ENCODE data around the gene IGFLR1. TPM values are rescaled to one million over a fixed set of nuclear protein-coding genes. Genes with fewer than 3 reads are reported as not detected.

Gene IGFLR1
- total and polyA plus RNA-seq, 11 donors: 0.74 to 25.2 (median 3.6) TPM

- ATAC-seq: peak; percentile 81 to 88 (median 84)
These were observed 3.3 kb upstream of the IGFLR1 start, which contains the start of the genes PSENEN and U2AF1L4 for GRCh38 chr19:35745328-35746086. PSENEN (plus strand) TSS chr19:35745651; CDS start chr19:35745931, 280 bp downstream. U2AF1L4 (minus strand) TSS chr19:35745418; CDS start chr19:35745391, 27 bp downstream.

GRCh38 chr19:35744430-35745327 is 2.4 kb upstream of the IGFLR1 start:
- WGBS, 4 donors: 6 to 11% (median 9%) methylated on average over 35 to 41 of the region's 41 CpGs
- Histone ChIP-seq H3K27ac (peak overlapping the region; percentile 99 to 100 (median 100)), H3K27me3 (no peaks in the 10 kb centered on the region), H3K9me3 (no peaks in the 10 kb centered on the region), H3K4me3 (peak overlapping the region; percentile 72 to 100 (median 90)), H3K36me3 (peaks cover 0 to 16% (median 5%) of the 10 kb centered on the region in 9 donors), H3K4me1 (peaks cover 12 to 74% (median 45%) of the 10 kb centered on the region in 12 donors)
- intact Hi-C loops (cut with DNase I): loop anchor here in 6 of 10 donors (1.0 to 10.0 kb wide), 6 partner anchors 28 to 310 kb away; partner anchors contain the start of genes LRFN3 (in 2 of the 6), COX6B1 (in 1 of the 6), THAP8 (in 1 of the 6) and WDR62 (in 1 of the 6)
- peak; percentile 69 to 82 (median 74) for ATAC-seq
- DNase-seq: peak; percentile 96 to 98 (median 97)
- no peak for TF ChIP-seq POLR2A (IDR thresholded peaks at IDR 0.05)
- TF ChIP-seq CTCF (IDR thresholded peaks at IDR 0.05): peak in 10 of 12 donors; percentile 20 to 69 (median 45)

More at GRCh38 chr19:35745328-35746086, 3.3 kb upstream of the IGFLR1 start, which contains the start of the genes PSENEN and U2AF1L4:
- Histone ChIP-seq H3K36me3 (peaks cover 0 to 16% (median 5%) of the 10 kb centered on the region in 9 donors), H3K4me3 (peak within 1 kb of the TSS; percentile 72 to 100 (median 90)), H3K27ac (peak within 1 kb of the TSS; percentile 99 to 100 (median 100)), H3K4me1 (peaks cover 10 to 72% (median 39%) of the 10 kb centered on the region in 12 donors), H3K9me3 (no peaks in the 10 kb centered on the region), H3K27me3 (no peaks in the 10 kb centered on the region)
- peak in 1 of 12 donors; percentile 6 for TF ChIP-seq CTCF (IDR thresholded peaks at IDR 0.05)
- peak in 1 of 2 donors; percentile 43 for TF ChIP-seq POLR2A (IDR thresholded peaks at IDR 0.05)
- intact Hi-C loops (cut with DNase I): loop anchor here in 5 of 10 donors (1.0 to 10.0 kb wide), 6 partner anchors 29 to 309 kb away; partner anchors contain the start of genes LRFN3 (in 2 of the 5), COX6B1 (in 1 of the 5), THAP8 (in 1 of the 5) and WDR62 (in 1 of the 5)
- peak; percentile 98 to 99 (median 98) for DNase-seq
- WGBS, 4 donors: 0 to 1% (median 0%) methylated on average over 24 to 40 of the region's 40 CpGs

GRCh38 chr19:35743640-35744429 is 1.6 kb upstream of the IGFLR1 start:
- Histone ChIP-seq H3K27ac (peak overlapping the region in 3 of 12 donors; percentile 100), H3K27me3 (no peaks in the 10 kb centered on the region), H3K9me3 (no peaks in the 10 kb centered on the region), H3K36me3 (peaks cover 0 to 18% (median 10%) of the 10 kb centered on the region in 9 donors), H3K4me3 (peak overlapping the region in 8 of 12 donors; percentile 84 to 100 (median 91)), H3K4me1 (peaks cover 14 to 74% (median 39%) of the 10 kb centered on the region in 12 donors)
- DNase-seq (no peak), ATAC-seq (no peak)
- intact Hi-C loops (cut with DNase I): loop anchor here in 5 of 10 donors (2.0 to 10.0 kb wide), 4 partner anchors 27 to 311 kb away; partner anchors contain the start of genes LRFN3 (in 2 of the 5), THAP8 (in 1 of the 5) and WDR62 (in 1 of the 5)
- TF ChIP-seq POLR2A (IDR thresholded peaks at IDR 0.05) (no peak), CTCF (IDR thresholded peaks at IDR 0.05) (no peak)
- 83 to 90% (median 87%) methylated on average over 19 of the region's 19 CpGs for WGBS, 4 donors
